GM12872 (cell line): ENCODE results near the gene MROH7.

ENCODE experiments used
- CTCF ChIP-seq: IDR thresholded peaks from 3 replicates; pipeline ENCODE4 v1.5.1; 2011; ENCODE audit warnings: low read depth, mild to moderate bottlenecking, low read length, moderate library complexity; ENCODE audit not compliant: insufficient read depth

Gene MROH7

DNA sequence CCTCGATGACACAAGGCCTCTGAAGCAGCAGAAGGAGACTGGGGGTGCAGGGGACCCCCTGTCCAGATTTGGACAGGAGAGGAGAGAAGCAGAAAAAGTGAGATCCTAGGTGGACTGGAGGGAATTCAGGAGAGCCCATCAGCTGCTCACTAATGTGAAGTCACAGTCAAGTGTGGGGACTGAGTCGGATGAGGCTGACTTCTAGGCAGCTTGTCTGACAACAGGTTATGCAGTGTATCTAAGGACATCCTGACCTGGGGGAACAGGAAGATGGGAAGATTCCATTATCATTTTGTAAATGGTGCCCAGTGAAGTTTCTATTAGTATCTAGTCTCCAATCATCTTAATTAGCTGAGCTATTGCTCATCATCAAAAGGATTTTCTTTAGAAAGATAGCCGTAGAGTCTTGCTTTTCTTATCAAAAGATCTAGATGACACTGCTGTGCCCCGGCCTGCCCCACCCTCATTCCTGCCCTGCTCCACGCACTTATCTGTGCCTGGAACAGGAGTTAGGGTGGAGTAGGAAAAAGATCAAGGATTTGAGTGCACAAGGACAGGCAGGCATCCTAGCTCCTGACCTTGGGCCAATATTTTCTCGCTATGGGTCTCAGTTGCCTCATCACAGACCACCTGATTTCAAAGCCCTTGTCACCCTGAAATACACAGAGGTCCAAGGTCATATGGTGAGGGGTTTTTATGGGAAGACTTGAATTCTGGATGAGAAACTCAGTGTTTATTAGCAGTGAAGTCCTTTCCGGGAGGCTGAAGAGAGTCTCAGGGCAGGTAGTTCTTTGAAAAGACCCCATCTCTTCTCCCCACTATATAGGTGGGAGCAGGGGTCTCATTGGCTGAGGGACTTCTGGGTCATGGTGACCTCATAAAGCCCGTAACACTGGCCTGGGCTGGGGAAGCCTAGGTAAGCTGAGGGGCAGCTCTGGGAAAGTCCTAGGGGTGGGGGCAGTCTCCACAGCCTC, at the start of gene MROH7:
Gene MROH7, plus strand, starts transcription at position 924 of the 974 bp plus-strand sequence. CDS start 11,141 bp downstream, outside the sequence.
- no peak for TF ChIP-seq CTCF

DNA sequence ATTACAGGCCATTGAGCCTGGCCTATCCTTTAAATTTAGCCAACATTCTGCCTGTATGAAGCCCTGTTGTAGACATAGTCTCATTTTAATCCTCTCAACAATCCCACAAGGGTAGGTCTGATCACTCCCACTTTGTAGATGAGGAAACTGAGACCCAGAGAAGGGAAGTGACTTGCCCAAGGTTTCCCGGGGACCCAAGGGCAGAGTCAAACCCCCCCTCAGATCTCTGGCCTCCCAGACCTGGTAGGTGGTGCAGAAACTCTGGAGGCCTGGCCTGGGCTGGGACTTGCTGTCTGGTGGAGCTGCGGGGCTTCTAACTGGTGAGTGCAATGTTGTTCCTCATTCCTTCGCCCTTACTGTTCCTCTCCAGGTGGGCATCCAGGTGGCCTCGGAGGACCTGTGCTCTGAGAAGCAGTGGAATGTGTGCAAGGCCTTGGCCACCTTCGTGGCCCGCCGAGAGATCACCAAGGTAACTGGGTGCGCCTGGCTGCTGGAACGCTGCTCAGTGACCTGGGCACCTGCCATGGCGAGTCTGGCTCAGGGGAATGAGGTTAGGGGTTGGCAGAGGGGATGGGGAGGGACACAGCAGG, 47.9 kb upstream of the MROH7 start:
- no peak for TF ChIP-seq CTCF

- no peak for TF ChIP-seq CTCF
Observed at GRCh38 chr1:54594463-54594862, 47.1 kb upstream of the MROH7 start.

DNA sequence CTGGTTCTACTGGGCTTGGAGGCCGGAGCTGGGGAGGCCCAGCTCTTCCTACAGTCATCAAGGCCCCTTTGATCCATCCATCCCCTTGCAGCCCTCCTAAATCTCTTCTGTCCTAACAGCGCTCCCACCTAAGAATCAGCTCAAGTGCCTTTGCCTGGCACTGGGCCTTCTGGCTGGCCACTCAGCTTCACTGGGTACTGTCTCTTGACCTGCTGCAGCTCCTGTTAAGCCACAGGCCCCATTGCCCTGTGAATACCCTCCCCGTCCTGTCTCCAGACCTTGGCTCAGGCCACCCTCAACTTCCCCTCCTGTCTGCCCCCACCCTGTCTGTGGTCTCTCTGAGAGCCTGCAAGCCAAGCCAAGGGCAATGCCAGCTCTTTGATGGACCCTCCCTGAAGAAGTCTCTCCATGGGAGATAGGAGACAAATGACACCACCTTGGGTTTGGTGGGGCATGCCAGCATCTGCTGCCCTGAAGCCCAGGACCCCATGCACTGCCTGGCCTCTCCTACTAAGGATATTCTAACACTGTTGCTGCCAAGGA, 45.6 kb upstream of the MROH7 start:
- no peak for TF ChIP-seq CTCF

DNA sequence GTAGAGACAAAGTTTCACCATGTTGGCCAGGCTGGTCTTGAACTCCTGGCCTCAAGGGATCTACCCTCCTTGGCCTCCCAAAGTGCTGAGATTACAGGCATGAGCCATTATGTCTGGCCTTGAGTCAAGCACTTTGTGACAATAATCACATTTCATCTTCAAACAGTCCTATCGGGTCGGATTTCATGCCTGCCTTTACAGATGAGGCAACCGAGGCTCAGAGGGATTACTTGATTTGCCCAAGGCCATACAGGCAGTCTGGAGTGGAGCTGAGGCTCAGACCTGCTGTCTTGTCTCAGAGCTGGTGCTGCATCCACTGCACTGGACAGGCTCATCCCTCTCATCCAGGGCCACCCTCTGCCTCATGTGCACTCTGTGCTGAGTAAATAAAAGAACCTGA, 44.8 kb upstream of the MROH7 start:
- no peak for TF ChIP-seq CTCF

- no peak for TF ChIP-seq CTCF
Observed at GRCh38 chr1:54597455-54598030, 44.0 kb upstream of the MROH7 start.

DNA sequence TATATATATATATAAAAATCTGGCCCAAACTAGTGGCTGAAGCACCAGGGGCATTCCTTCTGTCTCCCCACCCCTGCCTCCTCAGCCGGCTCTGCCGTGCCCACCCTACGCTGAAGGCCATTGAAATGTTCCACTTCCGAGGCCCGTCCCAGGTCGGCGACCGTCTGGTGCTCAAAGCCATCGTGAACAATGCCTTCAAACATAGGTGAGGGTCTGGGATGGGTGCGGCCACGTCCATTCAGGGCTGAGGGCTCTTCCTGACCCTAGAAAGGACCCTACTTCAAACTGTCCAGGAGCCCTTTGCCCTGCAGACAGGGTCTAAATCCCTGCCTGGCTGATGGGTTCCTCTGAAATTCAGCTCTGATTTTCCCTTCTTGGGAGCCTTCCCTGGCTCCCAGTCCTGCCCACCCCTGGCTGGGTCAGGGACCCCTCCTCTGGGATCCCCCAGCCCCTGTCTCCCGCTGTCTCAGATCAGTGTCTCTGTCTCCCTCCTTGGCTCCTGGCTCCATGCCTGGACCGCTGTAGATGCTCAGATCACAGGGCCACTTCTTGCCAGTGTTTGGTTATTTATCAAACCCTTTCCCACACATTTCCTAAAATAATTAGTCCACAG, 42.3 kb upstream of the MROH7 start:
- no peak for TF ChIP-seq CTCF
